GM10266 (cell line): Measurements from ENCODE around the gene PTCRA.

ENCODE experiments used
- DNase-seq: peaks from one replicate; pipeline ENCODE4 v3.0.0; 2012; ENCODE audit errors: extremely low spot score
- CTCF ChIP-seq: IDR thresholded peaks from 2 replicates; pipeline ENCODE4 v1.5.1; 2012; ENCODE audit warnings: mild to moderate bottlenecking, low read depth; ENCODE audit not compliant: control insufficient read depth, insufficient read depth; ENCODE audit errors: missing control alignments

The PTCRA gene

GRCh38 chr6:42929821-42930360 is 14.0 kb downstream of the PTCRA start:
- peak; percentile 83 for DNase-seq
- TF ChIP-seq CTCF, result no peak

- DNase-seq, result no peak
- TF ChIP-seq CTCF, result no peak
These were observed 16.6 kb downstream of the PTCRA start for GRCh38 chr6:42932412-42932811.

- DNase-seq, result no peak
- no peak for TF ChIP-seq CTCF
These were observed 17.4 kb downstream of the PTCRA start for GRCh38 chr6:42933205-42933604.

GRCh38 chr6:42935322-42935721 is 19.5 kb downstream of the PTCRA start:
- no peak for TF ChIP-seq CTCF
- DNase-seq, result no peak

GRCh38 chr6:42936398-42936797 is 20.5 kb downstream of the PTCRA start:
- TF ChIP-seq CTCF, result no peak
- no peak for DNase-seq

- no peak for DNase-seq
- TF ChIP-seq CTCF, result no peak
These were observed 21.9 kb downstream of the PTCRA start for GRCh38 chr6:42937548-42938427.

GRCh38 chr6:42938428-42938796 is 22.6 kb downstream of the PTCRA start:
- DNase-seq, result no peak
- TF ChIP-seq CTCF, result no peak
